GM23338 (cell line): ENCODE results near the gene PPTC7.

Experiments
- CREB1 ChIP-seq: fragments of 250-450 bp; sonication (Bioruptor Pico); IDR thresholded peaks from 2 replicates; pipeline ENCODE4 v1.5.0; 2020; ENCODE audit warnings: low read depth, mild to moderate bottlenecking, moderate library complexity
- EZH2 ChIP-seq: fragments of 200-600 bp; sonication (generic); IDR thresholded peaks from one replicate; pipeline ENCODE4 v1.8.0; 2017; ENCODE audit warnings: antibody characterized with exemption, mild to moderate bottlenecking, low read depth; ENCODE audit not compliant: unreplicated experiment
- EZH2phosphoT487 ChIP-seq: fragments of 200-600 bp; sonication (generic); IDR thresholded peaks from one replicate; pipeline ENCODE4 v1.8.1; 2018; ENCODE audit warnings: antibody characterized with exemption; ENCODE audit not compliant: unreplicated experiment
- JUNB ChIP-seq: IDR thresholded peaks from one replicate; pipeline ENCODE4 v1.6.1; 2016; ENCODE audit warnings: antibody characterized with exemption; ENCODE audit not compliant: unreplicated experiment
- POLR2AphosphoS5 ChIP-seq: IDR thresholded peaks from 2 replicates; pipeline ENCODE4 v1.6.1; 2016; ENCODE audit warnings: antibody characterized with exemption, low read depth
- ZNF114 ChIP-seq: fragments of 250-450 bp; sonication (Bioruptor Pico); IDR thresholded peaks from 2 replicates; pipeline ENCODE4 v1.5.0; 2020; ENCODE audit warnings: mild to moderate bottlenecking, moderate library complexity
- ZNF331 ChIP-seq: fragments of 250-450 bp; sonication (Bioruptor Pico); IDR thresholded peaks from 2 replicates; pipeline ENCODE4 v1.5.0; 2020; ENCODE audit warnings: low read depth, mild to moderate bottlenecking, moderate library complexity
- TF ChIP-seq, protein P1 (sequence below), 2 experiments: fragments of 200-600 bp in 1 of 2; sonication (generic) in 1 of 2; conservative IDR thresholded peaks; 2 replicates each; pipeline versions ENCODE4 v1.5.1 to v1.6.1; 2016 to 2017; ENCODE audit warnings: antibody characterized with exemption in 2 of 2, low read depth in 2 of 2, mild to moderate bottlenecking in 2 of 2, moderate library complexity in 1 of 2
- TF ChIP-seq, protein P2 (sequence below): IDR thresholded peaks from one replicate; pipeline ENCODE4 v1.6.1; 2018; ENCODE audit warnings: antibody characterized with exemption; ENCODE audit not compliant: unreplicated experiment

DNA sequence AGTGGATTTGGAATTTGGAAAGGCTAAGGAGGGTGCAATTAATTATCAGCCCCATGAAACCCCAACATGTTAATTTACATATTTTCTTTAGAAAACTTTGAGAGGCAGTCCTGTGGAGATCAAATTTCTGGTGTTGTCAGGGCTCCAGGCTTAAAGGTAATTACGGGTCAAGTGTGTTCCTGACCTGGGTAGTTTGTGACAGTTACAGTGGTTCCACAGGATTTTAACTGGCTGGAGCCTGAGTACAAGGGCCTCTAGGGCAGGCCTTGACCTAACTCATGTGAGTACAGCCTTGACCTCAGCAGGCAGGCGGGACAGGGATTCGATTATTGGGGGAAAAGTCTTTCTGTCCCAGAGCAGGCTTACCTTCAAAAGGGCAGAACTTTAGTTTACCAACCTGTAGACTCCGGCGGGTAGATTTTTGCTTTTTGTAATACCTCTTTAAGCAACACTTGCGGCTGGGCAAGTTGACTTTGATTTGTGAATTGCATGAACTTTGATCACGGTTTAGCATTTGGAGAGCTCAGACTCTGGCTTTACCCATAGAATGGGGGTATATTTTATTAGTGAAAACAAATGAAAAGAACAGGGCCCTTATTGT is 8.4 kb upstream of the PPTC7 start:
- TF ChIP-seq, protein P1, sequence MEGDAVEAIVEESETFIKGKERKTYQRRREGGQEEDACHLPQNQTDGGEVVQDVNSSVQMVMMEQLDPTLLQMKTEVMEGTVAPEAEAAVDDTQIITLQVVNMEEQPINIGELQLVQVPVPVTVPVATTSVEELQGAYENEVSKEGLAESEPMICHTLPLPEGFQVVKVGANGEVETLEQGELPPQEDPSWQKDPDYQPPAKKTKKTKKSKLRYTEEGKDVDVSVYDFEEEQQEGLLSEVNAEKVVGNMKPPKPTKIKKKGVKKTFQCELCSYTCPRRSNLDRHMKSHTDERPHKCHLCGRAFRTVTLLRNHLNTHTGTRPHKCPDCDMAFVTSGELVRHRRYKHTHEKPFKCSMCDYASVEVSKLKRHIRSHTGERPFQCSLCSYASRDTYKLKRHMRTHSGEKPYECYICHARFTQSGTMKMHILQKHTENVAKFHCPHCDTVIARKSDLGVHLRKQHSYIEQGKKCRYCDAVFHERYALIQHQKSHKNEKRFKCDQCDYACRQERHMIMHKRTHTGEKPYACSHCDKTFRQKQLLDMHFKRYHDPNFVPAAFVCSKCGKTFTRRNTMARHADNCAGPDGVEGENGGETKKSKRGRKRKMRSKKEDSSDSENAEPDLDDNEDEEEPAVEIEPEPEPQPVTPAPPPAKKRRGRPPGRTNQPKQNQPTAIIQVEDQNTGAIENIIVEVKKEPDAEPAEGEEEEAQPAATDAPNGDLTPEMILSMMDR (conservative IDR thresholded peaks at IDR 0.05; ENCODE audit: low read depth in 2 of 2) = no peak
- TF ChIP-seq EZH2 = no peak
- TF ChIP-seq EZH2phosphoT487 = no peak
- TF ChIP-seq POLR2AphosphoS5 = no peak
- TF ChIP-seq JUNB = no peak
- TF ChIP-seq CREB1 (CRISPR knock-in tag) = no peak
- no peak for TF ChIP-seq ZNF331 (CRISPR knock-in tag)
- TF ChIP-seq, protein P2, sequence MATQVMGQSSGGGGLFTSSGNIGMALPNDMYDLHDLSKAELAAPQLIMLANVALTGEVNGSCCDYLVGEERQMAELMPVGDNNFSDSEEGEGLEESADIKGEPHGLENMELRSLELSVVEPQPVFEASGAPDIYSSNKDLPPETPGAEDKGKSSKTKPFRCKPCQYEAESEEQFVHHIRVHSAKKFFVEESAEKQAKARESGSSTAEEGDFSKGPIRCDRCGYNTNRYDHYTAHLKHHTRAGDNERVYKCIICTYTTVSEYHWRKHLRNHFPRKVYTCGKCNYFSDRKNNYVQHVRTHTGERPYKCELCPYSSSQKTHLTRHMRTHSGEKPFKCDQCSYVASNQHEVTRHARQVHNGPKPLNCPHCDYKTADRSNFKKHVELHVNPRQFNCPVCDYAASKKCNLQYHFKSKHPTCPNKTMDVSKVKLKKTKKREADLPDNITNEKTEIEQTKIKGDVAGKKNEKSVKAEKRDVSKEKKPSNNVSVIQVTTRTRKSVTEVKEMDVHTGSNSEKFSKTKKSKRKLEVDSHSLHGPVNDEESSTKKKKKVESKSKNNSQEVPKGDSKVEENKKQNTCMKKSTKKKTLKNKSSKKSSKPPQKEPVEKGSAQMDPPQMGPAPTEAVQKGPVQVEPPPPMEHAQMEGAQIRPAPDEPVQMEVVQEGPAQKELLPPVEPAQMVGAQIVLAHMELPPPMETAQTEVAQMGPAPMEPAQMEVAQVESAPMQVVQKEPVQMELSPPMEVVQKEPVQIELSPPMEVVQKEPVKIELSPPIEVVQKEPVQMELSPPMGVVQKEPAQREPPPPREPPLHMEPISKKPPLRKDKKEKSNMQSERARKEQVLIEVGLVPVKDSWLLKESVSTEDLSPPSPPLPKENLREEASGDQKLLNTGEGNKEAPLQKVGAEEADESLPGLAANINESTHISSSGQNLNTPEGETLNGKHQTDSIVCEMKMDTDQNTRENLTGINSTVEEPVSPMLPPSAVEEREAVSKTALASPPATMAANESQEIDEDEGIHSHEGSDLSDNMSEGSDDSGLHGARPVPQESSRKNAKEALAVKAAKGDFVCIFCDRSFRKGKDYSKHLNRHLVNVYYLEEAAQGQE = no peak
- TF ChIP-seq ZNF114 = no peak
